Heart right ventricle (tissue), 16 donors: Measurements from ENCODE around the gene MAPK10. TPM values are rescaled to one million over a fixed set of nuclear protein-coding genes. Genes with fewer than 3 reads are reported as not detected.

Experiments
- ATAC-seq, 8 donors: fragments of 200-7000 bp; cut with Tn5 transposase; one replicate each; pipeline ENCODE4 v1.9.1; 2020; ENCODE audit warnings: mild to moderate bottlenecking in 8 of 8, moderate library complexity in 8 of 8, moderate number of reproducible peaks in 1 of 8
- DNase-seq, 2 donors: peaks; one replicate each; pipeline ENCODE4 v3.0.0-alpha.2; 2020
- H3K27ac ChIP-seq, 10 donors: fragments of 200-600 bp; sonication (generic) in 2 of 10; one replicate each; pipeline versions ENCODE4 v1.5.0 to v1.8.0; 2020 to 2022; ENCODE audit warnings: mild to moderate bottlenecking in 3 of 10
- H3K27me3 ChIP-seq, 7 donors: fragments of 200-600 bp; one replicate each; pipeline ENCODE4 v1.8.0; 2021 to 2022; ENCODE audit warnings: mild to moderate bottlenecking in 2 of 7
- H3K36me3 ChIP-seq, 9 donors: fragments of 200-600 bp; sonication (generic) in 1 of 9; one replicate each; pipeline versions ENCODE4 v1.5.0 to v1.8.0; 2020 to 2022; ENCODE audit warnings: mild to moderate bottlenecking in 2 of 9
- H3K4me1 ChIP-seq, 9 donors: fragments of 200-600 bp; sonication (generic) in 1 of 9; one replicate each; pipeline versions ENCODE4 v1.5.0 to v1.8.0; 2020 to 2022; ENCODE audit warnings: mild to moderate bottlenecking in 4 of 9
- H3K4me3 ChIP-seq, 10 donors: fragments of 200-600 bp; sonication (generic) in 2 of 10; one replicate each; pipeline versions ENCODE4 v1.5.0 to v1.8.0; 2020 to 2022; ENCODE audit warnings: mild to moderate bottlenecking in 7 of 10, moderate library complexity in 2 of 10
- H3K9me3 ChIP-seq, 11 donors: fragments of 200-600 bp in 10 of 11; sonication (generic) in 2 of 11; one replicate each; pipeline versions ENCODE4 v1.5.0 to v1.8.0; 2013 to 2022; ENCODE audit warnings: mild to moderate bottlenecking in 2 of 11, control low read depth in 1 of 11, moderate library complexity in 1 of 11
- CTCF ChIP-seq, 9 donors: fragments of 200-600 bp; sonication (generic) in 2 of 9; IDR thresholded peaks; one replicate each; pipeline versions ENCODE4 v1.5.0 to v1.8.0; 2021 to 2022; ENCODE audit warnings: antibody characterized with exemption in 9 of 9, mild to moderate bottlenecking in 5 of 9, moderate library complexity in 1 of 9
- whole genome bisulfite sequencing, 2 donors: extraction: QIAGEN DNeasy Blood & Tissue Kit; methylation state at CpG; one replicate each; pipeline ENCODE4 v1.1.7; 2013; ENCODE audit warnings: inconsistent platforms in 1 of 2; 5-methylcytosine and 5-hydroxymethylcytosine counted together
- intact Hi-C, 10 donors: fragments of 100-400 bp; cut with DNase I; formaldehyde crosslinking; loops; one replicate each; pipeline versions ENCODE4 v1.11.1 to v1.14.2; 2022
- polyA plus RNA-seq, 2 donors: library from polyadenylated mRNA; stranded (reverse); fragments of 200-250 nt; gene quantifications; one replicate each; pipeline ENCODE4 v1.2.3, GENCODE V29; 2013
- total RNA-seq, 10 donors: library from RNA; stranded (reverse); fragmentation: NEBNext Ultra II Directional in 3 of 10; extraction: Animal tissue kit (Norgen Biotek cat#: 25700) in 3 of 10; gene quantifications; one replicate each; pipeline versions ENCODE4 v1.2.1 to v1.2.4, GENCODE V29; 2021 to 2023
- donor health status: Arrhythmogenic right ventricular cardiomyopathy.
- donor health status: ischemic (EF 13 %, LVEDD 7.1; RV severe dilation, severe dysfunction).
- donor health status: healthy with polysubstance abuse.
- donor health status: DM: no; HTN: yes; CAD: no.
- donor health status: DM: no; HTN: no; CAD: no.
- donor health status: ischemic (EF 25% LVEDD 6.9; RV normal size, moderate dysfunction).
- donor health status: ischemic (EF 25% LVEDD 5.7; RV mildly dilated, moderate dysfunction).
- donor health status: healthy.
- donor health status: DM: yes; HTN: yes; CAD: no.
- donor health status: Ischemic cardiomyopathy.
- donor health status: ischemic (EF 35%, LVEDD 5.7; RV mildly dilated, moderate dysfunction).
- donor health status: nonischemic (EF 11% LVEDD 7.7; RV severe dilation, severe dysfunction).
- donor health status: DM: yes; HTN: yes; CAD: no.
- donor health status: PGD.
- donor health status: ischemic (EF 29% LVEDD 5.4; RV normal size, mild dysfunction).
- donor health status: nonischemic (EF 23%, LVEDD 6.1; RV moderate dilation, normal function).

The MAPK10 gene
- total and polyA plus RNA-seq, 12 donors, result 0.94 to 5.9 (median 2.6) TPM

- Histone ChIP-seq H3K36me3 (no peaks in the 10 kb centered on the region), H3K27me3 (no peaks in the 10 kb centered on the region), H3K4me1 (no peaks in the 10 kb centered on the region), H3K4me3 (no peak overlapping the region), H3K9me3 (peaks cover 0 to 2% (median 0%) of the 10 kb centered on the region in 11 donors), H3K27ac (no peak overlapping the region)
- no peak for DNase-seq
- ATAC-seq, result no peak
- no peak for TF ChIP-seq CTCF (IDR thresholded peaks at IDR 0.05)
- intact Hi-C loops, result no loop called here
- 95 to 97% methylated on average over 1 of the region's 1 CpG for WGBS, 2 donors
Measured at GRCh38 chr4:86398187-86398586, 38.3 kb upstream of the MAPK10 start.

- ATAC-seq, result no peak
- 79 to 82% methylated on average over 4 of the region's 4 CpGs for WGBS, 2 donors
- H3K9me3 ChIP-seq, result no peaks in the 10 kb centered on the region
- no peak for TF ChIP-seq CTCF (IDR thresholded peaks at IDR 0.05)
- H3K4me1 ChIP-seq, result no peaks in the 10 kb centered on the region
- no peak overlapping the region for H3K4me3 ChIP-seq
- H3K36me3 ChIP-seq, result no peaks in the 10 kb centered on the region
- no peak for DNase-seq
- intact Hi-C loops, result no loop called here
- H3K27me3 ChIP-seq, result no peaks in the 10 kb centered on the region
- no peak overlapping the region for H3K27ac ChIP-seq
Measured at GRCh38 chr4:86393749-86394148, 33.9 kb upstream of the MAPK10 start.

- Histone ChIP-seq H3K9me3 (no peaks in the 10 kb centered on the region), H3K36me3 (no peaks in the 10 kb centered on the region), H3K27me3 (no peaks in the 10 kb centered on the region), H3K4me1 (no peaks in the 10 kb centered on the region), H3K4me3 (no peak overlapping the region), H3K27ac (no peak overlapping the region)
- ATAC-seq, result no peak
- intact Hi-C loops, result no loop called here
- 92 to 97% methylated on average over 1 of the region's 1 CpG for WGBS, 2 donors
- DNase-seq, result no peak
- no peak for TF ChIP-seq CTCF (IDR thresholded peaks at IDR 0.05)
Measured at GRCh38 chr4:86389664-86390063, 29.8 kb upstream of the MAPK10 start.

- no peak for TF ChIP-seq CTCF (IDR thresholded peaks at IDR 0.05)
- no peaks in the 10 kb centered on the region for H3K9me3 ChIP-seq
- ATAC-seq, result no peak
- no peaks in the 10 kb centered on the region for H3K27me3 ChIP-seq
- H3K36me3 ChIP-seq, result no peaks in the 10 kb centered on the region
- intact Hi-C loops, result no loop called here
- H3K27ac ChIP-seq, result no peak overlapping the region
- no peak for DNase-seq
- H3K4me1 ChIP-seq, result no peaks in the 10 kb centered on the region
- WGBS, 2 donors, result 91 to 94% methylated on average over 1 of the region's 1 CpG
- H3K4me3 ChIP-seq, result no peak overlapping the region
Measured at GRCh38 chr4:86388252-86388651, 28.4 kb upstream of the MAPK10 start.
